ENCODE results near the gene C15orf61. TPM values are rescaled to one million over a fixed set of nuclear protein-coding genes. Genes with fewer than 3 reads are reported as not detected.

Gene C15orf61
- total RNA-seq, 1 experiment from 2014 or later = 13.3 TPM

GRCh38 chr15:67559576-67559975, 38.6 kb downstream of the C15orf61 start:
- no peak overlapping the region for H2AFZ ChIP-seq (ENCODE audit: low read length)
- peak overlapping the region; percentile 5 for H3K4me2 ChIP-seq (ENCODE audit: low read depth, low read length, poor library complexity, severe bottlenecking)
- H3K79me2 ChIP-seq (ENCODE audit: low read length) = peaks cover 89% of the 10 kb centered on the region
- no peaks in the 10 kb centered on the region for H3K27me3 ChIP-seq (ENCODE audit: low read length)
- no peaks in the 10 kb centered on the region for H3K9me2 ChIP-seq (replicated peaks; ENCODE audit: insufficient read depth, low read length)
- peak overlapping the region; percentile 86 for H3K27ac ChIP-seq (ENCODE audit: low read length)
- no peak overlapping the region for H3K9ac ChIP-seq (ENCODE audit: low read length)
- no peak for DNase-seq
- H3K4me3 ChIP-seq (ENCODE audit: low read length) = no peak overlapping the region
- no peaks in the 10 kb centered on the region for H4K20me1 ChIP-seq (ENCODE audit: insufficient read depth, low read depth, low read length)
- H3K9me3 ChIP-seq (ENCODE audit: low read length) = peaks cover 14% of the 10 kb centered on the region
- peaks cover 64% of the 10 kb centered on the region for H3K4me1 ChIP-seq (ENCODE audit: low read length)
- H3K36me3 ChIP-seq (ENCODE audit: insufficient read depth, low read length) = peaks cover 46% of the 10 kb centered on the region

- no peak overlapping the region for H2AFZ ChIP-seq (ENCODE audit: low read length)
- H3K9me3 ChIP-seq (ENCODE audit: low read length) = peaks cover 14% of the 10 kb centered on the region
- peaks cover 86% of the 10 kb centered on the region for H3K79me2 ChIP-seq (ENCODE audit: low read length)
- H3K4me1 ChIP-seq (ENCODE audit: low read length) = peaks cover 71% of the 10 kb centered on the region
- no peak overlapping the region for H3K9ac ChIP-seq (ENCODE audit: low read length)
- no peak overlapping the region for H3K4me3 ChIP-seq (ENCODE audit: low read length)
- no peaks in the 10 kb centered on the region for H3K27me3 ChIP-seq (ENCODE audit: low read length)
- no peak for DNase-seq
- H3K4me2 ChIP-seq (ENCODE audit: low read depth, low read length, poor library complexity, severe bottlenecking) = no peak overlapping the region
- peak overlapping the region; percentile 86 for H3K27ac ChIP-seq (ENCODE audit: low read length)
- H3K36me3 ChIP-seq (ENCODE audit: insufficient read depth, low read length) = peaks cover 43% of the 10 kb centered on the region
- no peaks in the 10 kb centered on the region for H3K9me2 ChIP-seq (replicated peaks; ENCODE audit: insufficient read depth, low read length)
- no peaks in the 10 kb centered on the region for H4K20me1 ChIP-seq (ENCODE audit: insufficient read depth, low read depth, low read length)
Observed at GRCh38 chr15:67560320-67560719, 39.4 kb downstream of the C15orf61 start.

- H3K9ac ChIP-seq (ENCODE audit: low read length) = peak overlapping the region; percentile 22
- DNase-seq = peak; percentile 63
- H3K79me2 ChIP-seq (ENCODE audit: low read length) = peaks cover 89% of the 10 kb centered on the region
- peaks cover 72% of the 10 kb centered on the region for H3K4me1 ChIP-seq (ENCODE audit: low read length)
- peak overlapping the region; percentile 64 for H3K4me2 ChIP-seq (ENCODE audit: low read depth, low read length, poor library complexity, severe bottlenecking)
- H3K27me3 ChIP-seq (ENCODE audit: low read length) = no peaks in the 10 kb centered on the region
- H3K4me3 ChIP-seq (ENCODE audit: low read length) = peak overlapping the region; percentile 36
- peaks cover 33% of the 10 kb centered on the region for H3K36me3 ChIP-seq (ENCODE audit: insufficient read depth, low read length)
- H4K20me1 ChIP-seq (ENCODE audit: insufficient read depth, low read depth, low read length) = no peaks in the 10 kb centered on the region
- no peak overlapping the region for H2AFZ ChIP-seq (ENCODE audit: low read length)
- H3K9me2 ChIP-seq (replicated peaks; ENCODE audit: insufficient read depth, low read length) = no peaks in the 10 kb centered on the region
- H3K9me3 ChIP-seq (ENCODE audit: low read length) = peaks cover 2% of the 10 kb centered on the region
- H3K27ac ChIP-seq (ENCODE audit: low read length) = peak overlapping the region; percentile 86
Observed at GRCh38 chr15:67563092-67563491, 42.2 kb downstream of the C15orf61 start.

DNA sequence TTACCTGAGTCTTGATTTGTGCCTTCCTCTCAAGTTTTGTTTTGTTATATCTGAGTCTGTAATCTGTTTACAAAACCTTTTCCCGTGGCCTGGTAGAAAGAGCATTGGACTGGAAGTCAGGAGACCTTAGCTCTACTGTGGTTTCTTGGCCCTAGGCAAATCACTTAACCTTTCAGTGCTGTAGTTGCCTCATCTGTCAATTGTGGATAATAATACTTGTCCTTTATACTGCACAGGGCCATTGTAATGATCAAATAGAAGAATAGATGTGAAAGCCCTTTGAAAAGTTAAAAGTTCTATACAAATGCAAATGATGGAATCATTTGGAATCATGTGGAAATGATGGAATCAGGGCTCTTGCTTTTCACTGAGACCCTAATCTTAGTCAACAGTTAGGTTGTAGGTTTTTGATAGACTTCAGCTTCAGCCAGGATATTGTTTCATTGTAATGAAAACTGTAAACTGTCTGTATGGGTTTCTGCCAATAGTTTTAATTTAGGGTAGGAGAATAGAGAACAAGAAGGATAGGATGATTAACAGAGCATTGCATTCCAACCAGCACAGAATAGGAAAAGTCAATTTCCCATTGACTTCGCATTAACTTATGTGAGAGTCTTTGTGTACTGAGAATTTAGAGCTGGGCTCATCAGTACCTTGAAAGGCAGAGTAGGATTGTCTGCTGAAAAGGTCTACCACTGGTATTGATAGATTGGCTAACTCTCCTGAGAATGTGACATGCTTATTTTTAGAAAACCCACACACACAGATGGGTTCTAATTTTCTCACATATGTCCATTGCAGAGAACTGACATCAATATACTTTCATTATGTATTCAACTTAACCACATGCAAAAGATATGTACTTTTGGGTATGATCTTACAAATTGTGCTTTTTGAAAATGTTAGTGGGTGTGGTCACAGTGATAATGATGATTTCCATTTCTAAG, 43.4 kb downstream of the C15orf61 start:
- Histone ChIP-seq H3K36me3 (ENCODE audit: insufficient read depth, low read length) (peaks cover 21% of the 10 kb centered on the region), H3K4me2 (ENCODE audit: low read depth, low read length, poor library complexity, severe bottlenecking) (peak overlapping the region; percentile 64), H3K4me3 (ENCODE audit: low read length) (peak overlapping the region; percentile 36)

DNA sequence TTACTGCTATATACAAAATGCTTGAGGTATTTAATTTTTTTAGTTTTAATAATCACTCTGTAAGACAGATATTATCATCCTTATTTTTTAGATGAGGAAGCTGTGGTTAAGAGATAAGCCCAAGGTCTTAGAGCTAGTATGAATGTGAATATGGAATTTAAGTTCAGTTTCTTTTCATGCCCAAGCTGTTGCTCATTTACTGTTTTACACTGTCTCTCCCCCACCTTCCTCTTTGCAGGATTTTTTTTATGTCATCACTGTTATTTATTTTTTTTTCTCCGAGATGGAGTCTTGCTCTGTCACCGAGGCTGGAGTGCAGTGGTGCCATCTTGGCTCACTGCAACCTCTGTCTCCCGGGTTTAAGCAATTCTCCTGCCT, 44.0 kb downstream of the C15orf61 start:
- H3K27me3 ChIP-seq (ENCODE audit: low read length) = no peaks in the 10 kb centered on the region
- H3K27ac ChIP-seq (ENCODE audit: low read length) = peak overlapping the region; percentile 86
- H3K4me3 ChIP-seq (ENCODE audit: low read length) = peak overlapping the region; percentile 36; the same call in 1 of the 2 replicates
- no peak overlapping the region for H3K9ac ChIP-seq (ENCODE audit: low read length)
- peaks cover 81% of the 10 kb centered on the region for H3K4me1 ChIP-seq (ENCODE audit: low read length)
- H3K9me3 ChIP-seq (ENCODE audit: low read length) = no peaks in the 10 kb centered on the region
- peak overlapping the region; percentile 64 for H3K4me2 ChIP-seq (ENCODE audit: low read depth, low read length, poor library complexity, severe bottlenecking)
- DNase-seq = no peak
- peaks cover 14% of the 10 kb centered on the region for H3K36me3 ChIP-seq (ENCODE audit: insufficient read depth, low read length)
- H2AFZ ChIP-seq (ENCODE audit: low read length) = no peak overlapping the region
- H4K20me1 ChIP-seq (ENCODE audit: insufficient read depth, low read depth, low read length) = no peaks in the 10 kb centered on the region
- no peaks in the 10 kb centered on the region for H3K9me2 ChIP-seq (replicated peaks; ENCODE audit: insufficient read depth, low read length)
- H3K79me2 ChIP-seq (ENCODE audit: low read length) = peaks cover 87% of the 10 kb centered on the region

More for the DNA sequence above, 43.4 kb downstream of the C15orf61 start:
- H2AFZ ChIP-seq (ENCODE audit: low read length) = no peak overlapping the region
- H3K4me1 ChIP-seq (ENCODE audit: low read length) = peaks cover 81% of the 10 kb centered on the region
- H3K9me3 ChIP-seq (ENCODE audit: low read length) = no peaks in the 10 kb centered on the region
- peaks cover 87% of the 10 kb centered on the region for H3K79me2 ChIP-seq (ENCODE audit: low read length)
- DNase-seq = peak; percentile 63
- H3K27me3 ChIP-seq (ENCODE audit: low read length) = no peaks in the 10 kb centered on the region
- H4K20me1 ChIP-seq (ENCODE audit: insufficient read depth, low read depth, low read length) = no peaks in the 10 kb centered on the region
- peak overlapping the region; percentile 6; the same call in 1 of the 2 replicates for H3K9ac ChIP-seq (ENCODE audit: low read length)
- no peaks in the 10 kb centered on the region for H3K9me2 ChIP-seq (replicated peaks; ENCODE audit: insufficient read depth, low read length)
- H3K27ac ChIP-seq (ENCODE audit: low read length) = peak overlapping the region; percentile 86

GRCh38 chr15:67569668-67570067, 48.7 kb downstream of the C15orf61 start:
- Histone ChIP-seq H3K36me3 (ENCODE audit: insufficient read depth, low read length) (peaks cover 9% of the 10 kb centered on the region; the same call in 1 of the 2 replicates), H2AFZ (ENCODE audit: low read length) (no peak overlapping the region), H3K27me3 (ENCODE audit: low read length) (no peaks in the 10 kb centered on the region), H3K27ac (ENCODE audit: low read length) (peak overlapping the region; percentile 66), H3K9me3 (ENCODE audit: low read length) (no peaks in the 10 kb centered on the region), H3K4me2 (ENCODE audit: low read depth, low read length, poor library complexity, severe bottlenecking) (peak overlapping the region; percentile 57), H3K9ac (ENCODE audit: low read length) (peak overlapping the region; percentile 37; the same call in 1 of the 2 replicates), H3K4me1 (ENCODE audit: low read length) (peaks cover 47% of the 10 kb centered on the region), H3K79me2 (ENCODE audit: low read length) (peaks cover 69% of the 10 kb centered on the region), H4K20me1 (ENCODE audit: insufficient read depth, low read depth, low read length) (no peaks in the 10 kb centered on the region), H3K4me3 (ENCODE audit: low read length) (peak overlapping the region; percentile 33), H3K9me2 (replicated peaks; ENCODE audit: insufficient read depth, low read length) (no peaks in the 10 kb centered on the region)
- DNase-seq = no peak

- H3K9me3 ChIP-seq (ENCODE audit: low read length) = no peaks in the 10 kb centered on the region
- H2AFZ ChIP-seq (ENCODE audit: low read length) = no peak overlapping the region
- H4K20me1 ChIP-seq (ENCODE audit: insufficient read depth, low read depth, low read length) = no peaks in the 10 kb centered on the region
- H3K4me2 ChIP-seq (ENCODE audit: low read depth, low read length, poor library complexity, severe bottlenecking) = peak overlapping the region; percentile 57
- H3K27me3 ChIP-seq (ENCODE audit: low read length) = no peaks in the 10 kb centered on the region
- H3K79me2 ChIP-seq (ENCODE audit: low read length) = peaks cover 60% of the 10 kb centered on the region
- H3K4me3 ChIP-seq (ENCODE audit: low read length) = no peak overlapping the region
- no peak for DNase-seq
- H3K9me2 ChIP-seq (replicated peaks; ENCODE audit: insufficient read depth, low read length) = no peaks in the 10 kb centered on the region
- peak overlapping the region; percentile 66 for H3K27ac ChIP-seq (ENCODE audit: low read length)
- no peak overlapping the region for H3K9ac ChIP-seq (ENCODE audit: low read length)
- H3K4me1 ChIP-seq (ENCODE audit: low read length) = peaks cover 37% of the 10 kb centered on the region
- H3K36me3 ChIP-seq (ENCODE audit: insufficient read depth, low read length) = peaks cover 4% of the 10 kb centered on the region; the same call in 1 of the 2 replicates
Observed at GRCh38 chr15:67570875-67571647, 50.1 kb downstream of the C15orf61 start.

Data from Karpas-422 (cell line).